ENCODE data around the gene ANXA8.
A peak's percentile ranks its signal among the peaks of the same experiment; 100 is the strongest.
"Not testable (repeated sequence)": the region's sequence is repeated elsewhere in the genome, so short reads cannot be mapped to it uniquely, and the experiment has no call there.

The ANXA8 gene

GRCh38 chr10:47465216-47465917, 18.5 kb downstream of the ANXA8 start:
- DNase-seq = not testable (repeated sequence)

- not testable (repeated sequence) for DNase-seq
Measured at GRCh38 chr10:47462577-47463358, 21.1 kb downstream of the ANXA8 start.

GRCh38 chr10:47461261-47461687, 22.6 kb downstream of the ANXA8 start:
- DNase-seq = peak in 16 of 58 donors; percentile 10 to 60 (median 25)

GRCh38 chr10:47458466-47459154, 25.3 kb downstream of the ANXA8 start:
- DNase-seq = no peak

- DNase-seq = no peak
Measured at GRCh38 chr10:47457826-47458225, 26.1 kb downstream of the ANXA8 start.

- no peak for DNase-seq
Measured at GRCh38 chr10:47457528-47457820, 26.4 kb downstream of the ANXA8 start.

GRCh38 chr10:47456794-47457527, 27.0 kb downstream of the ANXA8 start:
- no peak for DNase-seq

- no peak for DNase-seq
Measured at GRCh38 chr10:47456079-47456785, 27.7 kb downstream of the ANXA8 start.

- peak in 1 of 58 donors; percentile 9 for DNase-seq
Measured at GRCh38 chr10:47455350-47456078, 28.4 kb downstream of the ANXA8 start.

- DNase-seq = no peak
Measured at GRCh38 chr10:47454780-47455058, 29.2 kb downstream of the ANXA8 start.

GRCh38 chr10:47454008-47454779, 29.7 kb downstream of the ANXA8 start:
- DNase-seq = no peak

- DNase-seq = no peak
Measured at GRCh38 chr10:47453141-47454007, 30.5 kb downstream of the ANXA8 start.

- DNase-seq = no peak
Measured at GRCh38 chr10:47452495-47453140, 31.3 kb downstream of the ANXA8 start.

- DNase-seq = no peak
Measured at GRCh38 chr10:47451998-47452494, 31.9 kb downstream of the ANXA8 start.

GRCh38 chr10:47451273-47451997, 32.5 kb downstream of the ANXA8 start:
- DNase-seq = no peak

GRCh38 chr10:47450442-47450841, 33.5 kb downstream of the ANXA8 start:
- DNase-seq = no peak

GRCh38 chr10:47449979-47450378, 33.9 kb downstream of the ANXA8 start:
- no peak for DNase-seq
